Esophagus (tissue), 2 donors: ENCODE results near the gene ZSCAN22. TPM values are rescaled to one million over a fixed set of nuclear protein-coding genes. Genes with fewer than 3 reads are reported as not detected.

Source experiments
- H3K27ac ChIP-seq, 2 donors: one replicate each; pipeline ENCODE4 v1.5.1; 2013; ENCODE audit warnings: low read depth in 2 of 2, mild to moderate bottlenecking in 2 of 2, inconsistent platforms in 1 of 2, low read length in 1 of 2, moderate library complexity in 1 of 2
- H3K27me3 ChIP-seq, 2 donors: one replicate each; pipeline ENCODE4 v1.6.1; 2013; ENCODE audit warnings: low read length in 2 of 2, control low read depth in 1 of 2, mild to moderate bottlenecking in 1 of 2; ENCODE audit not compliant: insufficient read depth in 2 of 2, control insufficient read depth in 1 of 2
- H3K36me3 ChIP-seq, 2 donors: one replicate each; pipeline ENCODE4 v1.6.1; 2013; ENCODE audit warnings: low read length in 1 of 2; ENCODE audit not compliant: control insufficient read depth in 2 of 2, insufficient read depth in 2 of 2
- H3K4me1 ChIP-seq, 2 donors: one replicate each; pipeline ENCODE4 v1.6.1; 2013; ENCODE audit warnings: low read length in 1 of 2; ENCODE audit not compliant: control insufficient read depth in 2 of 2, insufficient read depth in 2 of 2
- H3K4me3 ChIP-seq, 2 donors: one replicate each; pipeline ENCODE4 v1.5.1; 2013; ENCODE audit warnings: low read length in 2 of 2, mild to moderate bottlenecking in 2 of 2, low read depth in 1 of 2, moderate library complexity in 1 of 2
- H3K9me3 ChIP-seq, 2 donors: one replicate each; pipeline ENCODE4 v1.6.1; 2013; ENCODE audit warnings: mild to moderate bottlenecking in 2 of 2, low read depth in 1 of 2, low read length in 1 of 2, moderate library complexity in 1 of 2; ENCODE audit not compliant: control insufficient read depth in 2 of 2, insufficient read depth in 1 of 2
- WGBS, 2 donors: extraction: QIAGEN DNeasy Blood & Tissue Kit; methylation state at CpG; one replicate each; pipeline ENCODE4 v1.1.7; 2013; 5-methylcytosine and 5-hydroxymethylcytosine counted together
- polyA plus RNA-seq, 2 donors: library from polyadenylated mRNA; stranded (reverse); fragments of 200-250 nt; gene quantifications; one replicate each; pipeline ENCODE4 v1.2.3, GENCODE V29; 2013
- donor health status: healthy with polysubstance abuse.
- donor health status: Bipolar disorder and iron deficiency.

ZSCAN22 gene
- polyA plus RNA-seq, 2 donors: 0.87 to 1.0 TPM

DNA sequence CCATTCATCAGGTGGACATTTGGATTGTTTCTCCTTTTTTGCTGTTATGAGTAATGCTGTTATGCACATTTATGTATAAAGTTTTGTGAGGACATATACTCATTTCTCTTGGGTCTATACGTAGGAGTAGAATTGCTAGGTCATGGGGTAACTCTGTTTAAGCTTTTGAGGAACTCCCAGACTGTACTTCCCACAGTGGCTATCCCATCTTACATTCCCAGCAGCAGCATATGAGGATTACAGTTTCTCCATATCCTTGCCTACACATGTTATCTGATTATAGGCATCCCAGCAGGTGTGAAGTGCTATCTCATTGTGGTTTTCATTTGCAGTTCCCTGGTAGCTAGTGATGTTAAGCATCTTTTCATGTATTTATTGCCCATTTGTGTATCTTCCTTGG, 5.9 kb downstream of the ZSCAN22 start:
- Histone ChIP-seq H3K4me3 (no peak overlapping the region), H3K27me3 (no peaks in the 10 kb centered on the region), H3K36me3 (peaks cover 11 to 22% of the 10 kb centered on the region in 2 donors), H3K27ac (no peak overlapping the region), H3K4me1 (peaks cover 0 to 3% of the 10 kb centered on the region in 2 donors), H3K9me3 (peaks cover 0 to 2% of the 10 kb centered on the region in 2 donors)
- WGBS, 2 donors: 90 to 95% methylated on average over 1 of the region's 1 CpG

DNA sequence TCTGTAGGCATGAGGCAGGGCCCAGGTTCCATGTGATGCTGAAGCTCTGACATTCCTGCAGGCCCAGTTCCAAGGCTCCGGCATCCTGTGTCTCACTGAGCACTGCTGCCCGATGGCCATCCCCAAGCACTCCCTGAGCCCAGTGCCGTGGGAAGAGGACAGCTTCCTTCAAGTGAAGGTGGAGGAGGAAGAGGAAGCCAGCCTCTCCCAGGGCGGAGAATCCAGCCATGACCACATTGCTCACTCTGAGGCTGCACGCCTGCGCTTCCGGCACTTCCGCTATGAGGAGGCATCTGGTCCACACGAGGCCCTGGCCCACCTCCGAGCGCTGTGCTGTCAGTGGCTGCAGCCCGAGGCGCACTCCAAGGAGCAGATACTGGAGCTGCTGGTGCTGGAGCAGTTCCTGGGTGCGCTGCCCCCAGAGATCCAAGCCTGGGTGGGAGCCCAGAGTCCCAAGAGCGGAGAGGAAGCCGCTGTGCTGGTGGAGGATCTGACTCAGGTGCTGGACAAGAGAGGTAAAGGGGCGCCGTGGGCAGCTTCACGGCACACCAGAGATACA, 8.0 kb downstream of the ZSCAN22 start:
- H3K9me3 ChIP-seq: peaks cover 0 to 14% of the 10 kb centered on the region in 2 donors
- H3K4me3 ChIP-seq: no peak overlapping the region
- no peak overlapping the region for H3K27ac ChIP-seq
- H3K36me3 ChIP-seq: peaks cover 16 to 36% of the 10 kb centered on the region in 2 donors
- no peaks in the 10 kb centered on the region for H3K4me1 ChIP-seq
- no peaks in the 10 kb centered on the region for H3K27me3 ChIP-seq
- 95% methylated on average over 19 of the region's 19 CpGs for WGBS, 2 donors

DNA sequence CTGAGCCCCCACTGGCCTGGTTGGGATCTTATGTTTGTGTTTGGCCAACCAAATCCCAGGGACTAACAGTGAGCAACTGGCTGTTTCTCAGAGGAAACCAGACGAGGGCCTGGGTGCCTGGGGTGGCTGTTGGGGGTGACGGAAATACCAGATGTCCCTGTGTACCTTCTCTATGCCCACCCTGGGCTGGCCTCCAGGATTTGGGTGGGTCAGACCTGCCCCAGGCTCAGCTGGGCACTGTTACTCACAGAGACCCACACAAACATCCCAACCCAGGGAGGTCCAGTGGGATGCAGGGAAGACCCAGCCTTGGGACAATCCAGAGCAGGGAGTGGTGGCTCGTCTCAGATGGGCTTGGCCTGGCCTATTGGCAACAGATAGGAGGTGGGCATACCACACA, 8.8 kb downstream of the ZSCAN22 start:
- peaks cover 0 to 14% of the 10 kb centered on the region in 2 donors for H3K9me3 ChIP-seq
- no peaks in the 10 kb centered on the region for H3K27me3 ChIP-seq
- H3K36me3 ChIP-seq: peaks cover 19 to 36% of the 10 kb centered on the region in 2 donors
- no peak overlapping the region for H3K27ac ChIP-seq
- H3K4me1 ChIP-seq: no peaks in the 10 kb centered on the region
- no peak overlapping the region for H3K4me3 ChIP-seq
- WGBS, 2 donors: 76 to 88% methylated on average over 3 of the region's 3 CpGs

DNA sequence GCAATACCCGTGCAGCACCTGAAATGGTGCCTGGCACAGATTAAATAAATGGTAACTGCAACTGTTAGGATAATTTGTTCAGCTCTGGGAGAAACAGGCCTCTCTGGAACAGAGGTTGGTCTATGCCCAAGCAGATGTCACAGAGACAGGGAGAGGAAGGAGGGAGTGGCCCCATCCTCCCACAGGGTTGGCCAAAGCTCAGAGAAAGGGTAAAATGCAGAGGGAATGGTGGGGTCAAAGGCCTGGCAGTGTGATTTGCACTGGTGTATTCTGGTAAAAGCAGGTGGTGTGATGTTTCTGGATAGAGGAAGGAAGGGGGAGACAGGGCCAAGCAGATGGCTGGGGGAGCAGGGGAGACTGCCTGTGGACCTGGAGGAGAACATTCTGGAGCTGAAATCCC, 9.4 kb downstream of the ZSCAN22 start:
- 97 to 100% methylated on average over 1 of the region's 1 CpG for WGBS, 2 donors
- H3K9me3 ChIP-seq: peaks cover 0 to 14% of the 10 kb centered on the region in 2 donors
- H3K27me3 ChIP-seq: no peaks in the 10 kb centered on the region
- no peak overlapping the region for H3K4me3 ChIP-seq
- no peaks in the 10 kb centered on the region for H3K4me1 ChIP-seq
- peaks cover 19 to 36% of the 10 kb centered on the region in 2 donors for H3K36me3 ChIP-seq
- peak overlapping the region in 1 of 2 donors; percentile 13 for H3K27ac ChIP-seq

DNA sequence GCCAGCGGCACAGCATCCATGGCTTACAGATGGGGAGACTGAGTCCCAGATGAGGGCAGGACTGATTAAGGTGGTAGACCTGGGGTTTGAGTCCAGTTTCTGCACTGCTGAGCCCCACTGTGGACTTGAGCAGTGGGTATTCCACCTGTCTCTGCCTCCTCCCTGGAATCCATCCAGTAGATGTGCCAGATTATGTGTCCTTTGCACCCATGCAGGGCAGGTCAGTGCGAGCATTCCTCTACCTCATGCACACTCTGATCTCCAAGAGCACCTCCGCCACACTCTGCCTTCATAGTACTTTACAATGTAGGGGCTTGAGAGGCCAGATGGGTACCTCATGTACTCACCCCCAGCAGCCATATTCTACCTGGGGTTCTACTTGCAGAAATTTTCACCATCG, 10.0 kb downstream of the ZSCAN22 start:
- 98 to 99% methylated on average over 4 of the region's 4 CpGs for WGBS, 2 donors
- Histone ChIP-seq H3K27ac (no peak overlapping the region), H3K4me1 (no peaks in the 10 kb centered on the region), H3K27me3 (no peaks in the 10 kb centered on the region), H3K36me3 (peaks cover 19 to 36% of the 10 kb centered on the region in 2 donors), H3K9me3 (peaks cover 0 to 14% of the 10 kb centered on the region in 2 donors), H3K4me3 (no peak overlapping the region)

DNA sequence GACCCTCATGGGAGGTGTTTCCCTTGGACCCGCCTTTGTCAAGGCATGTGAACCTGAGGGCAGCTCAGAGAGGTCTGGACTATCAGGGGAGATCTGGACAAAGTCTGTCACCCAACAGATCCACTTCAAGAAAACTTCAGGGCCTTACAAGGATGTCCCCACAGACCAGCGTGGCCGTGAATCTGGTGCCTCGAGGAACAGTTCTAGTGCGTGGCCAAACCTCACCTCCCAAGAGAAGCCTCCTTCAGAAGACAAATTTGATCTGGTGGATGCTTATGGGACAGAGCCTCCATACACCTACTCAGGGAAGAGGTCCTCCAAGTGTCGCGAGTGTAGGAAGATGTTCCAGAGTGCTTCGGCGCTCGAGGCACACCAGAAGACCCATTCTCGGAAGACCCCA, 11.5 kb downstream of the ZSCAN22 start:
- peaks cover 19 to 36% of the 10 kb centered on the region in 2 donors for H3K36me3 ChIP-seq
- 96 to 97% methylated on average over 11 of the region's 11 CpGs for WGBS, 2 donors

DNA sequence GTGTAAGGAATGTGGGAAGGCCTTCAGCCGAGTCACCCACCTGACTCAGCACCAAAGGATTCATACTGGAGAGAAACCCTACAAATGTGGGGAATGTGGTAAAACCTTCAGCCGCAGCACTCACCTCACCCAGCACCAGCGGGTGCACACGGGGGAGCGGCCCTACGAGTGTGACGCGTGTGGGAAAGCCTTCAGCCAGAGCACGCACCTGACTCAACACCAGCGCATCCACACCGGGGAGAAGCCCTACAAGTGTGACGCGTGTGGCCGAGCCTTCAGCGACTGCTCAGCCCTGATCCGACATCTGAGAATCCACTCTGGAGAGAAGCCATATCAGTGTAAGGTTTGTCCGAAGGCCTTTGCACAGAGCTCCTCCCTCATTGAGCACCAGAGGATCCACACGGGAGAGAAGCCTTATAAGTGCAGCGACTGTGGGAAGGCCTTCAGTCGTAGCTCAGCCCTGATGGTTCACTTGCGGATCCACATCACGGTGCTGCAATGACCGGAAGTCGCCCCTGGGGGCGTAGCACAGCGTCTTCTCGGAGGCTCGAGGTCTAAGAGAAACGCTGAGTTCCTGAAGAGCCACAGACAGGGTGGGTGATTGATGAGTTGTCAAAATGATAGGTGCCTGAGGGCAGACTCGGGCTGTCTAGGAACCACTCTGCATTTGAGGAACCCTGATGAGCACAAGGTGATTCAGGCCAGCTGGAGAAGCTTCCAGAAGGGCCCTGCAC, 12.2 kb downstream of the ZSCAN22 start:
- Histone ChIP-seq H3K9me3 (peaks cover 0 to 14% of the 10 kb centered on the region in 2 donors), H3K4me3 (no peak overlapping the region), H3K27me3 (no peaks in the 10 kb centered on the region), H3K27ac (no peak overlapping the region), H3K4me1 (no peaks in the 10 kb centered on the region), H3K36me3 (peaks cover 19 to 36% of the 10 kb centered on the region in 2 donors)
- WGBS, 2 donors: 84 to 87% methylated on average over 30 of the region's 30 CpGs

More for the DNA sequence above, 11.5 kb downstream of the ZSCAN22 start:
- Histone ChIP-seq H3K27ac (no peak overlapping the region), H3K27me3 (no peaks in the 10 kb centered on the region), H3K4me3 (no peak overlapping the region), H3K9me3 (peaks cover 0 to 14% of the 10 kb centered on the region in 2 donors), H3K4me1 (no peaks in the 10 kb centered on the region)

DNA sequence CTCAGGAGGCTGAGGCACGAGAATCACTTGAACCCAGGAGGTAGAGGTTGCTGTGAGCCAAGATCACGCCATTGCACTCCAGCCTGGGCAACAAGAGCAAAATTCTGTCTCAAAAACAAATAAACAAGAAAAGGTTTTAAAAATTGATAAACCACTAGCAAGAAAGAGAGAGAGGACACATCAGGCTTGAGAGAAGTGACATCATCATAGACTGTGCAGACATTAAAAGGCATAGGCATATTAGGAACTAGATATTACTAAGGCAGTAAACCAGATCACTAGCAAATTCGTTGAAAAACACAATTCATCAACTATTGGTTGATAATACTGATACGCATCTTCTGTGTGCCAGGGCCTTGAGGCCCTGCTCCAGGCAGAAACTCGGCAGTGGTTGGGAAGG, 18.8 kb downstream of the ZSCAN22 start:
- Histone ChIP-seq H3K27me3 (peaks cover 0 to 3% of the 10 kb centered on the region in 2 donors), H3K9me3 (peaks cover 0 to under 1% of the 10 kb centered on the region in 2 donors), H3K4me3 (no peak overlapping the region), H3K36me3 (no peaks in the 10 kb centered on the region), H3K4me1 (peaks cover 0 to 5% of the 10 kb centered on the region in 2 donors), H3K27ac (no peak overlapping the region)
- WGBS, 2 donors: 70 to 71% methylated on average over 5 of the region's 5 CpGs

DNA sequence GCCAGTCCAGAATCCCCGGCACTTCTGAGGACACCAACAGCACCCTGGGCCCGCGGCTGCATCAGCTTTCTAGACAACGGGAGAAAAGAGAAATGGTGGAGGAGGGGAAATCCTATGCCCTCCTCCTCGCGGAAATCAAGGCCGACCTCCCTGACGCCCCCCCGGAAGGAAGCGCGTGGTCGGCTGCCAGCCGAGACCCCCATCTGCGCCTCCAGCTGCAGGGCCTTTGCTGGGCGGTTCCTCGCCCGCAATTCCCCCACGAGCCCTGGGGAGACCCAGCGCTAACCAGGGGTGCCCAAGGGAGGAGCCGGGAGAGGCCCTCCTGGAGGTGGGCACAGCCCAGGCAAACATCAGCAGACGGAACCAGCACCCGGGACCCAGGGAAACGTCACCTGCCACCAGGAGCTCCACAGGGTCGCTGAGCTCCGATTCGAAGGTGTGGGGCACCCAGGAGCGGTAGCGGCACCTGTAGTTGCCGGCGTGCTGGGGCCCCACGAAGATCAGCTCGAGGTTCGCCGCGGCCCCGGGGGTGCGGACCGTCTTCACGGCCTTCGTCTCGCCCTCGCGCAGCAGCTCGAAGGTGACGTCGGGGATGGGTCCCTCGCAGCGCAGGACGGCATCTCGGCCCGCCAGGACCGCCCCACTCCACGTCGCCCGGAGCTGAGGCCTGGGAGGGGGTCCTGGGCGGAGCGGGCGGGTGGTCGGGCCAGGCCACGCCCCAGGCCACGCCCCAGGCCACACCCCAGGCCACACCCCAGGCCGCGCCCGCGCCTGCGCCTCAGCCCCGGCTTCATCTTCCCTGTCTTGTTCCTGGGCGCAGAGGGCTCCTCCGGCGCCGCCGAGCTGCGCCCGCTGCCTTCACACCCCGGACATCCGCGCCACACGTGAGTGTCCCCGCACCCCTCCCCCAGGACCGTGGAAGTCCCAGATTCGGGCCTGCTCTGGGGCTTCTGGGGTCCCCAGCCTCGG, 20.5 kb downstream of the ZSCAN22 start:
- H3K27ac ChIP-seq: peak overlapping the region; percentile 65 to 68
- peaks cover 2 to 6% of the 10 kb centered on the region in 2 donors for H3K9me3 ChIP-seq
- no peaks in the 10 kb centered on the region for H3K36me3 ChIP-seq
- peaks cover 0 to 5% of the 10 kb centered on the region in 2 donors for H3K4me1 ChIP-seq
- H3K27me3 ChIP-seq: peaks cover 0 to 3% of the 10 kb centered on the region in 2 donors
- WGBS, 2 donors: 5% methylated on average over 68 to 82 of the region's 82 CpGs
- H3K4me3 ChIP-seq: peak overlapping the region; percentile 32 to 49
